GM12878 (cell line): ENCODE results near the gene DCPS. TPM values are rescaled to one million over a fixed set of nuclear protein-coding genes. Genes with fewer than 3 reads are reported as not detected.

Experiments
- ATAC-seq: fragments of 200-7000 bp; cut with Tn5 transposase; 3 replicates; pipeline ENCODE4 v1.9.1; 2020; ENCODE audit warnings: mild to moderate bottlenecking, moderate library complexity
- BruUV-seq: library from RNA; stranded (reverse); fragments of 400-500 nt; replicated peaks from 2 replicates; lab custom pipeline; 2021; lab: Mats Ljungman, UMichigan
- CTCF ChIA-PET: fragments of 300-600 bp; sonication (Branson Sonifier 250); formaldehyde crosslinking; extraction: SDS; loops from one replicate; lab custom pipeline; 2021; ENCODE audit warnings: inconsistent platforms; lab: Yijun Ruan, JAX
- POLR2A ChIA-PET: fragments of 350-600 bp; formaldehyde crosslinking; extraction: SDS; loops from one replicate; lab custom pipeline; 2021; ENCODE audit warnings: inconsistent platforms; lab: Charles Lee
- RAD21 ChIA-PET: fragments of 300-600 bp; sonication (Branson Sonifier 250); formaldehyde crosslinking; loops from one replicate; lab custom pipeline; 2023; ENCODE audit warnings: antibody characterized with exemption; ENCODE audit not compliant: unreplicated experiment; lab: Charles Lee
- SMC1A ChIA-PET: fragments of 300-600 bp; sonication (Branson Sonifier 250); formaldehyde crosslinking; loops from one replicate; lab custom pipeline; 2023; ENCODE audit not compliant: unreplicated experiment, uncharacterized antibody; lab: Charles Lee
- DNase-seq: peaks from one replicate; pipeline ENCODE4 v3.0.0-alpha.2; 2011; ENCODE audit warnings: low read depth, low spot score
- FAIRE-seq: peaks from 3 replicates; lab custom pipeline; 2011; peaks lifted over from hg19 to GRCh38; lab: Jason Lieb, UNC
- H2AFZ ChIP-seq: 2 replicates; pipeline ENCODE4 v1.6.0; 2011; ENCODE audit warnings: low read depth, low read length, control low read depth; ENCODE audit not compliant: control insufficient read depth
- H3K27ac ChIP-seq: 2 replicates; pipeline ENCODE4 v1.5.1; 2011; ENCODE audit warnings: control low read depth; ENCODE audit not compliant: control insufficient read depth, insufficient read depth
- H3K27me3 ChIP-seq, 2 experiments: replicated peaks in 1 of 2; 2 replicates each; pipeline versions ENCODE4 v1.6.0 to v1.6.1; 2011; ENCODE audit warnings: low read length in 1 of 2; ENCODE audit not compliant: control insufficient read depth in 2 of 2, insufficient read depth in 2 of 2
- H3K36me3 ChIP-seq, 2 experiments: 2 replicates each; pipeline ENCODE4 v1.5.1; 2011; ENCODE audit warnings: low read length in 1 of 2; ENCODE audit not compliant: control insufficient read depth in 2 of 2, insufficient read depth in 2 of 2
- H3K4me1 ChIP-seq: 2 replicates; pipeline ENCODE4 v1.6.1; 2011; ENCODE audit warnings: mild to moderate bottlenecking, low read length, moderate library complexity, mixed read lengths; ENCODE audit not compliant: control insufficient read depth, insufficient read depth
- H3K4me2 ChIP-seq: 2 replicates; pipeline ENCODE4 v1.6.0; 2011; ENCODE audit warnings: control low read depth; ENCODE audit not compliant: control insufficient read depth, insufficient read depth
- H3K4me3 ChIP-seq: fragments of 200-600 bp; sonication (generic); 2 replicates; pipeline ENCODE4 v1.5.1; 2016
- H3K79me2 ChIP-seq: 2 replicates; pipeline ENCODE4 v1.6.0; 2011; ENCODE audit warnings: low read length; ENCODE audit not compliant: control insufficient read depth, insufficient read depth
- H3K9ac ChIP-seq: 2 replicates; pipeline ENCODE4 v1.8.0; 2011; ENCODE audit warnings: low read length, control low read depth, mixed read lengths; ENCODE audit not compliant: control insufficient read depth, insufficient read depth
- H3K9me3 ChIP-seq: replicated peaks from 3 replicates; pipeline ENCODE4 v1.5.1; 2011; ENCODE audit warnings: mild to moderate bottlenecking, low read length; ENCODE audit not compliant: control insufficient read depth, insufficient read depth
- H4K20me1 ChIP-seq: 2 replicates; pipeline ENCODE4 v1.6.0; 2011; ENCODE audit not compliant: control insufficient read depth, insufficient read depth
- BMI1 ChIP-seq: fragments of 450-650 bp; IDR thresholded peaks from 2 replicates; pipeline ENCODE4 v1.6.1; 2016; ENCODE audit warnings: mild to moderate bottlenecking, moderate library complexity, borderline replicate concordance
- CBX3 ChIP-seq: fragments of 200-600 bp; sonication (generic); IDR thresholded peaks from 2 replicates; pipeline ENCODE4 v1.6.1; 2016; ENCODE audit warnings: low read depth, borderline replicate concordance
- CHD2 ChIP-seq: IDR thresholded peaks from 2 replicates; pipeline ENCODE4 v1.6.1; 2011; ENCODE audit warnings: low read depth, low read length, improper control_type of control experiment, borderline replicate concordance
- CHD4 ChIP-seq: fragments of 200-600 bp; sonication (generic); IDR thresholded peaks from 2 replicates; pipeline ENCODE4 v1.6.1; 2016; ENCODE audit warnings: mild to moderate bottlenecking
- E2F8 ChIP-seq: fragments of 450-650 bp; IDR thresholded peaks from 2 replicates; pipeline ENCODE4 v1.6.1; 2018; ENCODE audit warnings: mild to moderate bottlenecking, low read depth, moderate library complexity; ENCODE audit not compliant: partially characterized antibody
- E4F1 ChIP-seq: fragments of 450-650 bp; IDR thresholded peaks from 2 replicates; pipeline ENCODE4 v1.6.1; 2018; ENCODE audit warnings: borderline replicate concordance, mild to moderate bottlenecking; ENCODE audit not compliant: partially characterized antibody
- EZH2 ChIP-seq: IDR thresholded peaks from 2 replicates; pipeline ENCODE4 v1.6.1; 2012; ENCODE audit warnings: low read depth, mild to moderate bottlenecking, control low read depth, inconsistent platforms, low read length, borderline replicate concordance; ENCODE audit not compliant: control insufficient read depth
- FOS ChIP-seq: IDR thresholded peaks from 3 replicates; pipeline ENCODE4 v1.6.1; 2011; ENCODE audit warnings: borderline replicate concordance; ENCODE audit not compliant: insufficient read length; ENCODE audit errors: extremely low read depth
- GABPA ChIP-seq: IDR thresholded peaks from 2 replicates; pipeline ENCODE4 v1.6.1; 2014; ENCODE audit warnings: antibody characterized with exemption, low read depth, mild to moderate bottlenecking, inconsistent platforms
- HDAC2 ChIP-seq: fragments of 200-600 bp; sonication (generic); IDR thresholded peaks from 2 replicates; pipeline ENCODE4 v1.6.1; 2017
- IKZF1 ChIP-seq: fragments of 450-650 bp; conservative IDR thresholded peaks from 2 replicates; pipeline ENCODE4 v1.6.1; 2017; ENCODE audit warnings: antibody characterized with exemption, mild to moderate bottlenecking
- PML ChIP-seq: IDR thresholded peaks from 2 replicates; pipeline ENCODE4 v1.6.1; 2012; ENCODE audit warnings: low read length, inconsistent platforms
- POLR2AphosphoS2 ChIP-seq: IDR thresholded peaks from 2 replicates; pipeline ENCODE4 v1.6.1; 2011; ENCODE audit warnings: low read depth, mild to moderate bottlenecking, low read length, improper control_type of control experiment, moderate library complexity
- SREBF2 ChIP-seq: IDR thresholded peaks from 2 replicates; pipeline ENCODE4 v1.6.1; 2012; ENCODE audit warnings: mild to moderate bottlenecking, low read length
- YY1 ChIP-seq: IDR thresholded peaks from 2 replicates; pipeline ENCODE4 v1.6.1; 2011; ENCODE audit warnings: low read depth, mild to moderate bottlenecking, low read length
- WGBS: methylation state at CpG from one replicate; pipeline ENCODE4 v1.1.6; 2016; ENCODE audit warnings: low lambda C conversion rate; ENCODE audit not compliant: insufficient replicate concordance, insufficient coverage; ENCODE audit errors: missing lambda C conversion rate; 5-methylcytosine and 5-hydroxymethylcytosine counted together
- in situ Hi-C: fragments of 300-500 bp; cut with MboI; formaldehyde crosslinking; loops from 9 replicates; pipeline ENCODE4 v1.14.3; 2018; ENCODE audit warnings: mixed read lengths
- intact Hi-C: fragments of 100-400 bp; cut with micrococcal nuclease; formaldehyde crosslinking; loops from one replicate; pipeline ENCODE4 v1.14.2; 2022; ENCODE audit not compliant: unreplicated experiment
- polyA plus RNA-seq, 11 experiments: library from polyadenylated mRNA; depleted of rRNA in 4 of 11; unstranded in 6 of 11; stranded (reverse) in 5 of 11; fragments of >200 nt; fragmentation: Nextera tagmentation in 4 of 11; fragmentation: Illumina TruSeq in 1 of 11; extraction: Ambion mirVana in 4 of 11; extraction: Trizol in 1 of 11; gene quantifications; 1 replicate in 1 of 11; 2 replicates in 10 of 11; pipeline versions ENCODE4 v1.2.1 to v1.2.3, GENCODE V29; 2011 to 2016; ENCODE audit warnings: inconsistent platforms in 2 of 11, missing spikeins in 2 of 11, low read depth in 1 of 11
- total RNA-seq, 4 experiments: library from RNA; depleted of rRNA in 3 of 4; stranded (reverse); fragments of >200 nt in 3 of 4; fragmentation: Illumina TruSeq in 1 of 4; extraction: Trizol in 1 of 4; gene quantifications; 2 replicates each; pipeline versions ENCODE4 v1.2.1 to v1.2.3, GENCODE V29; 2013 to 2021
- TF ChIP-seq, protein P1 (sequence below): fragments of 450-650 bp; IDR thresholded peaks from 2 replicates; pipeline ENCODE4 v1.6.1; 2017; ENCODE audit warnings: borderline replicate concordance
- TF ChIP-seq, protein P2 (sequence below): IDR thresholded peaks from 2 replicates; pipeline ENCODE4 v1.6.1; 2011; ENCODE audit warnings: low read depth, low read length, improper control_type of control experiment, borderline replicate concordance

DCPS gene
- total and polyA plus RNA-seq, 10 of the 15 experiments (the other 5 are each of a cell fraction or from before 2014, with no cell fraction given): 23.5 to 101 (median 67.4) TPM

DNA sequence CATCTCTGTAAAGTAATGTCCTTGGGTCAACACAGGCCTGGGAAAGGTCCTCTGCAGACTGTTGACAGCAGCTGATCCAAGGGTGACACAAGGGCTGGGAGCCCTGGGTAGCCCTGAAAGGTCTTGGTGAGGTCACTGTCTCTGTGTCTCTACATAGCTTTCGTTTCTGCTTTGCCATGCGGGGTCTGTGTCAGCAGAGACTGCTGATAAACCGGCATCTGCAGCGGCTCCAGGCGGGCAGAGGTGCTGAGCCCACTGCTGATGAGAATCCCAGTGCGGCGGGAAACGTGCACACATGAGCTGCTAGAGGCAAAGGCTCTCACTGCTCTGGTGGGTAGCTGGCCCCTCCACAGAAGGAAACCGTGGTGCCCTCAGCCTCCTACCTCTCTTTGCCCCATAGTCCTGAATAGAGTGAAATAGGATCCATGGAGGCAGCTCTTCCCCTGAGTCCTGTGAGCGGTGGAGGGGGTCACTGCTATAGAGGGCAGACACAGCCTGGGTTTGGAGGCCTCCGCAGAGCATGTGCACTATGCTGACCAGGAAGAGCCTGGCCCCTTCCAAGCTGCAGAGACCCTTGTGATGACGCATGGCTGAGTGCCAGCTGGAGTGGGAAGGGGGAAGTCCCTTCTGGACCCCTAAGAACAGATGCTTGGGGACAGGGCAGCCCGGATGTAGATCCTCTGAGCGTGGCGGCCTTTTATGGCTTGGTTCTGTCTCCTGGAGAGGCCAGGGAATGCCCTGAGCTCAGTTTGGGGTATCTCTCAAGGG is 33.8 kb downstream of the DCPS start:
- Histone ChIP-seq H4K20me1 (no peaks in the 10 kb centered on the region), H3K79me2 (no peaks in the 10 kb centered on the region), H3K4me2 (no peak overlapping the region), H3K9ac (no peak overlapping the region), H3K27ac (no peak overlapping the region), H2AFZ (no peak overlapping the region), H3K9me3 (no peaks in the 10 kb centered on the region), H3K4me3 (no peak overlapping the region), H3K4me1 (peaks cover 10% of the 10 kb centered on the region), H3K27me3 (no peaks in the 10 kb centered on the region), H3K36me3 (peaks cover 19 to 30% of the 10 kb centered on the region in 2 experiments)
- POLR2A ChIA-PET: interaction anchor here (0.5 to 0.6 kb wide), 2 partner anchors 12 to 16 kb away, joined by 3 read pairs; no protein-coding TSS in a partner anchor
- CTCF ChIA-PET: no interaction called here
- FAIRE-seq (no peak), DNase-seq (no peak), ATAC-seq (no peak)
- SMC1A ChIA-PET: interaction anchor here (2.5 kb wide), 1 partner anchor 143 kb away, joined by 9 read pairs; no protein-coding TSS in a partner anchor
- intact Hi-C loops: no loop called here
- RAD21 ChIA-PET: interaction anchor here (0.6 kb wide), 1 partner anchor 29 kb away, joined by 3 read pairs; no protein-coding TSS in a partner anchor
- in situ Hi-C loops: no loop called here
- WGBS: 98% methylated on average over 15 of the region's 15 CpGs
- no TSS peak for BruUV-seq
- TF ChIP-seq, protein P1, sequence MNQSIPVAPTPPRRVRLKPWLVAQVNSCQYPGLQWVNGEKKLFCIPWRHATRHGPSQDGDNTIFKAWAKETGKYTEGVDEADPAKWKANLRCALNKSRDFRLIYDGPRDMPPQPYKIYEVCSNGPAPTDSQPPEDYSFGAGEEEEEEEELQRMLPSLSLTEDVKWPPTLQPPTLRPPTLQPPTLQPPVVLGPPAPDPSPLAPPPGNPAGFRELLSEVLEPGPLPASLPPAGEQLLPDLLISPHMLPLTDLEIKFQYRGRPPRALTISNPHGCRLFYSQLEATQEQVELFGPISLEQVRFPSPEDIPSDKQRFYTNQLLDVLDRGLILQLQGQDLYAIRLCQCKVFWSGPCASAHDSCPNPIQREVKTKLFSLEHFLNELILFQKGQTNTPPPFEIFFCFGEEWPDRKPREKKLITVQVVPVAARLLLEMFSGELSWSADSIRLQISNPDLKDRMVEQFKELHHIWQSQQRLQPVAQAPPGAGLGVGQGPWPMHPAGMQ: no peak
- TF ChIP-seq GABPA (no peak), PML (no peak), IKZF1 (no peak), CBX3 (no peak), POLR2AphosphoS2 (no peak), CHD4 (no peak), HDAC2 (no peak), YY1 (no peak), BMI1 (no peak), SREBF2 (no peak), FOS (no peak), CHD2 (no peak), E4F1 (no peak), EZH2 (no peak), E2F8 (no peak)
- TF ChIP-seq, protein P2, sequence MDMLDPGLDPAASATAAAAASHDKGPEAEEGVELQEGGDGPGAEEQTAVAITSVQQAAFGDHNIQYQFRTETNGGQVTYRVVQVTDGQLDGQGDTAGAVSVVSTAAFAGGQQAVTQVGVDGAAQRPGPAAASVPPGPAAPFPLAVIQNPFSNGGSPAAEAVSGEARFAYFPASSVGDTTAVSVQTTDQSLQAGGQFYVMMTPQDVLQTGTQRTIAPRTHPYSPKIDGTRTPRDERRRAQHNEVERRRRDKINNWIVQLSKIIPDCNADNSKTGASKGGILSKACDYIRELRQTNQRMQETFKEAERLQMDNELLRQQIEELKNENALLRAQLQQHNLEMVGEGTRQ: no peak
